Astrocyte of the spinal cord (primary cell): Measurements from ENCODE around the gene HS3ST5.

Source experiments
- DNase-seq: peaks from one replicate; pipeline ENCODE4 v3.0.0; 2011; ENCODE audit warnings: low read depth, low spot score
- H3K4me3 ChIP-seq: 2 replicates; pipeline ENCODE4 v1.5.1; 2011; ENCODE audit warnings: low read depth, mild to moderate bottlenecking, low read length, moderate library complexity
- CTCF ChIP-seq: IDR thresholded peaks from 2 replicates; pipeline ENCODE4 v1.5.1; 2012; ENCODE audit warnings: low read depth, mild to moderate bottlenecking, low read length, inconsistent platforms
- in situ Hi-C: cut with HindIII; loops from 2 replicates; pipeline ENCODE4 v1.10.0; 2017; ENCODE audit warnings: low sequenced_read_pairs

The HS3ST5 gene

GRCh38 chr6:114342826-114343781, at the start of gene HS3ST5:
Gene HS3ST5 (minus strand): TSS chr6:114343023. CDS start chr6:114062845, 280,178 bp downstream.
- H3K4me3 ChIP-seq, result peak within 1 kb of the TSS; percentile 42
- peak; percentile 54 for TF ChIP-seq CTCF
- no peak for DNase-seq
- in situ Hi-C loops, result no loop called here

GRCh38 chr6:114390176-114390575, 47.4 kb upstream of the HS3ST5 start:
- in situ Hi-C loops, result no loop called here
- no peak for TF ChIP-seq CTCF
- no peak overlapping the region for H3K4me3 ChIP-seq
- no peak for DNase-seq

- TF ChIP-seq CTCF, result no peak
- H3K4me3 ChIP-seq, result no peak overlapping the region
- DNase-seq, result no peak
- in situ Hi-C loops, result no loop called here
These were observed 46.3 kb upstream of the HS3ST5 start for GRCh38 chr6:114389111-114389510.

GRCh38 chr6:114382406-114382805, 39.6 kb upstream of the HS3ST5 start:
- in situ Hi-C loops, result no loop called here
- no peak overlapping the region for H3K4me3 ChIP-seq
- no peak for DNase-seq
- TF ChIP-seq CTCF, result no peak

- DNase-seq, result peak; percentile 3
- H3K4me3 ChIP-seq, result no peak overlapping the region
- in situ Hi-C loops, result no loop called here
- TF ChIP-seq CTCF, result no peak
These were observed 35.1 kb upstream of the HS3ST5 start for GRCh38 chr6:114377881-114378280.

- DNase-seq, result no peak
- TF ChIP-seq CTCF, result no peak
- in situ Hi-C loops, result no loop called here
- no peak overlapping the region for H3K4me3 ChIP-seq
These were observed 33.9 kb upstream of the HS3ST5 start for GRCh38 chr6:114376611-114377175.
